Common myeloid progenitor, CD34-positive (primary cell): ENCODE measurements around the gene TMEM94.
"Not testable (repeated sequence)": the region's sequence is repeated elsewhere in the genome, so short reads cannot be mapped to it uniquely, and the experiment has no call there.

ENCODE experiments used
- CTCF ChIA-PET: fragments of 350-600 bp; sonication (Branson Sonifier 250); formaldehyde crosslinking; loops from one replicate; lab custom pipeline; 2021; ENCODE audit warnings: antibody characterized with exemption; lab: Charles Lee
- POLR2A ChIA-PET: fragments of 350-600 bp; sonication (Branson Sonifier 250); formaldehyde crosslinking; loops from one replicate; lab custom pipeline; 2021; ENCODE audit warnings: antibody characterized with exemption; lab: Charles Lee
- DNase-seq, 3 donors: peaks; one replicate each; pipeline versions ENCODE4 v3.0.0 to v3.0.0-alpha.2; 2013
- H3K27ac ChIP-seq, 2 experiments: 1 replicate in 1 of 2; 2 replicates in 1 of 2; pipeline ENCODE4 v1.7.0; 2013; ENCODE audit warnings: inconsistent platforms in 2 of 2, low read length in 2 of 2, mild to moderate bottlenecking in 2 of 2, low read depth in 1 of 2, moderate library complexity in 1 of 2; ENCODE audit not compliant: severe bottlenecking in 2 of 2, insufficient read depth in 1 of 2, poor library complexity in 1 of 2
- H3K27me3 ChIP-seq, 5 experiments: replicated peaks in 2 of 5; 1 replicate in 3 of 5; 2 replicates in 2 of 5; pipeline versions ENCODE4 v1.6.1 to v1.7.0; 2013; ENCODE audit warnings: low read length in 4 of 5, mild to moderate bottlenecking in 2 of 5, moderate library complexity in 2 of 5, inconsistent platforms in 1 of 5; ENCODE audit not compliant: insufficient read depth in 5 of 5, control insufficient read depth in 4 of 5
- H3K36me3 ChIP-seq, 4 experiments: 1 replicate in 2 of 4; 2 replicates in 2 of 4; pipeline versions ENCODE4 v1.6.1 to v1.7.0; 2013; ENCODE audit warnings: low read length in 3 of 4, control low read depth in 1 of 4, mild to moderate bottlenecking in 1 of 4; ENCODE audit not compliant: control insufficient read depth in 4 of 4, insufficient read depth in 4 of 4
- H3K4me1 ChIP-seq, 4 experiments: 1 replicate in 3 of 4; 2 replicates in 1 of 4; pipeline versions ENCODE4 v1.6.1 to v1.7.1; 2013; ENCODE audit warnings: low read length in 3 of 4, mild to moderate bottlenecking in 3 of 4, control low read depth in 1 of 4, inconsistent platforms in 1 of 4, moderate library complexity in 1 of 4; ENCODE audit not compliant: control insufficient read depth in 4 of 4, insufficient read depth in 4 of 4; ENCODE audit errors: control extremely low read depth in 1 of 4
- H3K4me3 ChIP-seq, 7 experiments: 1 replicate in 4 of 7; 2 replicates in 3 of 7; pipeline versions ENCODE4 v1.5.1 to v1.7.0; 2013; ENCODE audit warnings: mild to moderate bottlenecking in 7 of 7, low read length in 6 of 7, moderate library complexity in 6 of 7, inconsistent platforms in 2 of 7, low read depth in 2 of 7, control low read depth in 1 of 7; ENCODE audit not compliant: insufficient read depth in 4 of 7, control insufficient read depth in 1 of 7; ENCODE audit errors: extremely low read depth in 1 of 7
- H3K9me3 ChIP-seq, 5 experiments: 1 replicate in 4 of 5; 2 replicates in 1 of 5; pipeline versions ENCODE4 v1.6.1 to v1.7.1; 2013; ENCODE audit warnings: low read length in 4 of 5, mild to moderate bottlenecking in 2 of 5, inconsistent platforms in 1 of 5, low read depth in 1 of 5, moderate library complexity in 1 of 5; ENCODE audit not compliant: control insufficient read depth in 4 of 5, insufficient read depth in 2 of 5; ENCODE audit errors: control extremely low read depth in 1 of 5
- WGBS: methylation state at CpG from one replicate; pipeline ENCODE4 v1.1.5; 2013; ENCODE audit not compliant: insufficient coverage; 5-methylcytosine and 5-hydroxymethylcytosine counted together

Gene TMEM94

DNA sequence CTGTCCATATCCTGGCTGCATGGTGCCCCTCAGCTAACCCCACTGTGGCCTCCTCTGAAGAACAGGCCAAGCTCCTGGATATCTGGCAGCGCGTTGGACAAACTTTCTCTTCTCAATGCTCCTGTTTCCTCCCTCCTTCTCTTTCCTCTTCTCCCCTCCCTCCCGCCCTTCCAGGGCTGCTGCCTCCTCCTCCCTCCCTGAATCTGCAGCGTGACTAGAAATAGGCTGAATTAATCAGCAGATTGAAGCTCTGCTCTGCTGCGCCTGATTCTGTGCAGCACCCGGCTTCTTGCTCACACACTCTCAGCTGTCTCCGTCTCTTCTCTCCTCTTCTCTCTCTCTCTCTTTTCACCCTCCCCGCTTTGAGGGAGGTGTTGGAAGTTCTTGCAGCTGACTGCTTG is 19.8 kb downstream of the TMEM94 start:
- ChIA-PET CTCF (interaction anchor here (1.0 to 1.6 kb wide), 3 partner anchors 10 to 37 kb away, joined by 3 to 5 read pairs (median 4); no protein-coding TSS in a partner anchor), POLR2A (no interaction called here)
- Histone ChIP-seq H3K9me3 (no peaks in the 10 kb centered on the region), H3K36me3 (peaks cover 5 to 47% (median 36%) of the 10 kb centered on the region in 4 experiments), H3K4me1 (no peaks in the 10 kb centered on the region), H3K4me3 (no peak overlapping the region), H3K27ac (no peak overlapping the region), H3K27me3 (no peaks in the 10 kb centered on the region)
- DNase-seq, result no peak
- WGBS, result 96% methylated on average over 5 of the region's 8 CpGs

DNA sequence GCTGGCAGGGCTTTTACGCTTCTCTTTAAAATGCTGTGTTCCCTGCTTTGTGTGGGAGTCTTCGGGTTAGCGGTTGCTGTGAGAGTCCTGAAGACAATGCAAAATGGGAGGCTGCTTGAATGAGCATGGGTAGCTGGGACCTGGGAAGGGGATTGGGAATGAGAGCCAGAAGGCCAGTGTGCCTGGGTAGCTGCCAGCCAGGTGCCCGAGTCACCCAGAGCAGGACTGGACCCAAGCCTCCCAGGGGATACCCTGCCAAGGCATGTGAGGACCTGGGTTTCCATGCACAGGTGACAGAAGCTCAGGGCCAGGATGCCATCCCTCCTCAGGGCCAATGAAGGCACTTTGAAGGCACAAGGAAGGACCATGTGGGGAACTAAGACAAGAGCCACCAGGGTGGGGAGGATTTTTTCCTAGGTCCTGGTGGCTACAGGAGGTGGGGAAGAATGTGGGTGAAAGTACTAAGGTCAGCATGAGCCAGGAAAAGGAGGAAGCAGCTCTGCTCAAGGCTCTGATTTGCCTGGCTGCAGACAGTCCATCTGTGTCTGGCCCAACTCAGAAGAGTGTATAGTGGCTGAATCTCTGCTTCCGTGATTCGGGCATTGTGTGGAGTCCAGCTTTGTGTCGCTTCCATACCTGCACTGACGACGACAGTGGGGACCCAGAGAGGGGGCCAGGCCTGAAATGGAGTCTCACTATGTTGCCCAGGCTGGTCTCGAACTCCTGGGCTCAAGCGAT is 20.5 kb downstream of the TMEM94 start:
- H3K36me3 ChIP-seq, result peaks cover 5 to 43% (median 34%) of the 10 kb centered on the region in 4 experiments
- 89% methylated on average over 9 of the region's 11 CpGs for WGBS
- DNase-seq, result no peak
- H3K27ac ChIP-seq, result no peak overlapping the region
- H3K27me3 ChIP-seq, result no peaks in the 10 kb centered on the region
- H3K9me3 ChIP-seq, result no peaks in the 10 kb centered on the region
- ChIA-PET CTCF (interaction anchor here (1.1 to 1.6 kb wide), 2 partner anchors 10 to 11 kb away, joined by 4 to 5 read pairs; no protein-coding TSS in a partner anchor), POLR2A (no interaction called here)
- no peak overlapping the region for H3K4me3 ChIP-seq
- no peaks in the 10 kb centered on the region for H3K4me1 ChIP-seq

DNA sequence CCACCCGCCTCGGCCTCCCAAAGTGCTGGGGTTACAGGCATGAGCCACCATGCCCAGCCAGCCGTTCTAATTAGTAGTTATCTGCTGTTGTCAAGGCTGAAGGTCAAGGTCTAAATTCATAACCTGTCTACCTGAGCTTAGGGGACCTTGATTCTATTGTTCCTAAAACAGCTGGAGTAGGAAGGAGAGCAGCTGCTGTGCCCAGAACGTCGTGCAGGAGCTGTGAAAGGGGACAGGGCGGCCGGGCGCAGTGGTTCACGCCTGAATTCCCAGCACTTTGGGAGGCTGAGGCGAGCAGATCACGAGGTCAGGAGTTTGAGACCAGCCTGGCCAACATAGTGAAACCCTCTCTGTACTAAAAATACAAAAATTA is 21.0 kb downstream of the TMEM94 start:
- peaks cover 5 to 37% (median 30%) of the 10 kb centered on the region in 4 experiments for H3K36me3 ChIP-seq
- H3K4me3 ChIP-seq, H3K27ac ChIP-seq, H3K27me3 ChIP-seq, DNase-seq, H3K9me3 ChIP-seq, POLR2A ChIA-PET, H3K4me1 ChIP-seq: not testable (repeated sequence)
- CTCF ChIA-PET, result interaction anchor here (1.1 to 1.7 kb wide), 3 partner anchors 9 to 20 kb away, joined by 4 to 5 read pairs (median 4); no protein-coding TSS in a partner anchor
- WGBS, result 97% methylated on average over 11 of the region's 11 CpGs

DNA sequence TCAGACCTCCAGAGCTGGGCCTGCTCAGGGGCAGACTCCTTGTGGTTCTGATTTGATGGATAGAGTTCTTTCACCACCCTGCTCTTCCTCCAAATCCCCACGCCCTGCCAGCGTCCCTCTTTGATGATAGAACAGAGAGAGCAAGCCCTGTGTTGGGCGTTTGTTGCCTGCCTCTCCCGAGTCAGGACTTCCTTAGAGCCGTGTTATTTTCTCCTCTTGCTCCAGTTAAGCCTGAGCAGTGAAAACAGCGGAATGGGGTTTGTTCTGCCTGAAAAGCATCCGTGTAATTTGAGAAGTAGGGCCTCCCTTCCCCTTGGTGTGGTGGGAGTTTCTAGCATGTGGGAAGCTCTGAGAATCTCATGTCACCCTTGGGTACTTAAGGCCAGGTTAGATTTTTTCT is 22.1 kb downstream of the TMEM94 start:
- Histone ChIP-seq H3K27me3 (no peaks in the 10 kb centered on the region), H3K36me3 (peaks cover 7 to 27% (median 21%) of the 10 kb centered on the region in 4 experiments), H3K4me1 (no peaks in the 10 kb centered on the region), H3K4me3 (no peak overlapping the region), H3K27ac (no peak overlapping the region), H3K9me3 (no peaks in the 10 kb centered on the region)
- ChIA-PET POLR2A (no interaction called here), CTCF (interaction anchor here (1.3 to 1.7 kb wide), 3 partner anchors 9 to 51 kb away, joined by 4 to 5 read pairs (median 4); no protein-coding TSS in a partner anchor)
- WGBS, result 91% methylated on average over 6 of the region's 7 CpGs
- no peak for DNase-seq

DNA sequence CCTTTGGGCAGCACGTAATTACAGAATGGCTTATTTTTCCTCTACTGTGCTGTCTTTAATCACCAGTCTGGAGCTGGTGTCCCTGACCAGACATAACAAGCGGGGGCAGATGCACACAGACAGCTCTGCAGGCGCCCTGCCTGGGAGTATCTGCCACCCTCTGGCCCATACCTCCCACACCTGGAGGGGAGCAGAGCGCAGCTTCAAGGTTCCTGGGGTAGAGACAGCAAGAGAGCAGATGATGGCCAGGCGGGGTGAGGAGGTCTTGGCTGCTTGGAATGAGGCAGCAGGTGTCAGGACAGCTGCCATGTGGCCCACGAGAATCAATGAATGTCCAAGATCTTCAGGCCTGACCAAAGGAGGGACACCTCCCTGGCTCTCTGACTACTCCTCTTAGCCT is 23.8 kb downstream of the TMEM94 start:
- Histone ChIP-seq H3K4me1 (no peaks in the 10 kb centered on the region), H3K27ac (no peak overlapping the region), H3K36me3 (peaks cover 2 to 25% (median 12%) of the 10 kb centered on the region in 4 experiments), H3K27me3 (no peaks in the 10 kb centered on the region), H3K4me3 (no peak overlapping the region), H3K9me3 (no peaks in the 10 kb centered on the region)
- ChIA-PET POLR2A (interaction anchor here (0.7 to 1.5 kb wide), 4 partner anchors 16 to 292 kb away, joined by 3 to 4 read pairs (median 4); no protein-coding TSS in a partner anchor), CTCF (interaction anchor here (0.8 to 1.8 kb wide), 4 partner anchors 9 to 91 kb away, joined by 3 to 5 read pairs (median 4); no protein-coding TSS in a partner anchor)
- DNase-seq, result no peak
- 95% methylated on average over 5 of the region's 6 CpGs for WGBS

DNA sequence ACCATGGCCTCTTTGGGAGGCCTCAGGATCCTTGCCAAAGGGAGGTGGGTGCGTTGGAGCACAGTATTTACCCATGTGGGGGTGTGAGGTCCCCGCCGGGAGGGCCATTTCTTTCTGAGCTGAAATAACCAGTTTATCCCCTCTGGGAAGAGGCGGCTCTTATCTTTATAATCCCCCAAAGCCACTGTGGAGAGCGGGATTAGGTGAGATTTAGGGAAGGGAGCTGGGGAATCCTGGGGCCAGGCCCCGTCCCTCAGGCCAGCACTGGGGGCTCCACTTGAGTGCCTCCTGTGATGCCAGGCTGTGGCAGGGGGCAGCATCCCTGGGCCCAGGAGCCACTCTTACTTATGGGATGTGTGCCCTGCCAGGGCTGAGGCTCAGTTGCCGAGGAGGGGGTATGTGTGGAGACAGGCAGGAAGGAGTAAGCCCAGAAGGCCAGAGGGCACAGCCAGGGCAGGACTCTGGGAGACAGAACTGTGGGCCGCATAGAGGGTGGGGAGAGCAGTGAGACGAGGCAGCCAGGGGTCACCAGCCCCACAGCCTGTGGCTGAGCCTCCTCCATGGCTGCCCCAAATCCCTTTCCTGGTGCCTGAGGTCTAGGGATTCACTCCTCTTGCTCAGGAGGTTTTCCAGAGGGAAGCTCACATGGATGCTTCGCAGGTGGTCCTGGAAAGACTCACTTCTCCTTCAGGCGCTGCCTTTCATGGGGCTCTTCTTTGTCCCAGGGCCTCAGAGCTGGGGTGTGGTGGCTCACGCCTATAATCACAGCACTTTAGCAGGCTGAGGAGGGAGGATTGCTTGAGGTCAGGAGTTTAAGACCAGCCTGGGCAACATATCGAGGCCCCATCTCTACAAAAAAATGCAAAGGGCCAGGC is 25.0 kb downstream of the TMEM94 start:
- H3K9me3 ChIP-seq, result no peaks in the 10 kb centered on the region
- WGBS, result 94% methylated on average over 11 of the region's 13 CpGs
- ChIA-PET POLR2A (interaction anchor here (1.1 to 1.5 kb wide), 2 partner anchors 18 to 26 kb away, joined by 3 to 4 read pairs; no protein-coding TSS in a partner anchor), CTCF (interaction anchor here (1.3 to 1.8 kb wide), 5 partner anchors 8 to 53 kb away, joined by 3 to 5 read pairs (median 4); no protein-coding TSS in a partner anchor)
- H3K4me3 ChIP-seq, result no peak overlapping the region
- H3K4me1 ChIP-seq, result peaks cover 0 to 8% (median 6%) of the 10 kb centered on the region in 4 experiments
- H3K27me3 ChIP-seq, result no peaks in the 10 kb centered on the region
- peaks cover 2 to 22% (median 10%) of the 10 kb centered on the region in 4 experiments for H3K36me3 ChIP-seq
- no peak for DNase-seq
- H3K27ac ChIP-seq, result no peak overlapping the region
